GM19193 (cell line): ENCODE results near the gene KLHL1.

Experiments
- POLR2A ChIP-seq: IDR thresholded peaks from 4 replicates; pipeline ENCODE4 v1.6.1; 2011; ENCODE audit not compliant: insufficient read depth, insufficient read length; ENCODE audit errors: extremely low read depth

KLHL1 gene

DNA sequence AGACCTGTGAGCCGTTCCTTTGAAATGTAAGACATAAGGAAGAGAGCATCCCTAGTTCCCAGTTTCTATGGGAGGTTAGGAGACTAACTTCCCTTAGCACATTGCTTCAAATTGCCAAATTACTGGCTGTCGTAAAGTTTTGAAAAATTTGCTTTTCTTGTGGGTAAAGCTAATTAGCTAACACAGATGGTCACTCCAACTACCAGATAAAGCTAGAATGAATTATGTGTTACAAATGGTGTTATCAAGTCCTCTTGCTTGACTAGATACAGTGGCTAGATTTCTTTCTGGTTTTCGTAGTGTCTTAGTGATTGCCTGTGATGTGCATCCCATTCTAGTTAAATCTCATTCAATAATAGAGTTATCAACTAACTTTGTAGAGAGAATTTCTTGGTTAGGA lies 417.3 kb downstream of the KLHL1 start:
- TF ChIP-seq POLR2A, result no peak

DNA sequence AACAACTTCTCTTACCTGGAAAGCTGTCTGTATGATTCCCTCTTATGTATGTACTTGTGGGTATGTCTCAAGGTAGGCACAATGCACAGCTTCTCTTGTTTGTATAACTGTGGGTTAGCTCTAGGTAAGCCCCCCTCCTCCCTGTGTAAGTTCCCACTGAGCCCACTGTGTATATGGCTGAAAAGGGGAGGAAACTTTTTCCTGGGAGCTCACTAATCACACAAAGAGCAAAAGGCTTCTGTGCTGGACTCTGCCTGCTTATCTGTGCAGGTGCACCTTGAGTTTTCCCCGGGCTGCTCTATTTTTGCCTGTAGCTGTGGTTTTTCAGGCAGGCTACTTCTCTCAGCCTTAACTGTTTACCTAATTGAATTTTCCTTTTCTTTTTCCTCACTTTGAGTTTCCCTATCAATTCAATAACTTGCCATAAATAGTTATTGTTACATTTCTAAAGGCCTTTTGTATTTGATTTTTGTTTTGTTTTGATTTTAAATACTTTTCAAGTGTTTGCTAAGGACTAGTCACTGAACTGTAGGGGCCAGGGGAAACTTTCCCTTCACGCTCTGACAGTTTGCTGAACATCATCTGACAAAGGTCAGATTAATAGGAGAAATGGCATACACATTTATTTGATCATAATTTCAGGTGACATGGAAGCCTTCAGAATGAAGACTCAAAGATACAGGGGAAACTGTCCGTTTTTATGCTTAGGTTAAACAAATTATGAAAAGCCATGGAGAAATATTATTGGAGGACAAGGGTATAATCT lies 424.1 kb downstream of the KLHL1 start:
- TF ChIP-seq POLR2A, result no peak

DNA sequence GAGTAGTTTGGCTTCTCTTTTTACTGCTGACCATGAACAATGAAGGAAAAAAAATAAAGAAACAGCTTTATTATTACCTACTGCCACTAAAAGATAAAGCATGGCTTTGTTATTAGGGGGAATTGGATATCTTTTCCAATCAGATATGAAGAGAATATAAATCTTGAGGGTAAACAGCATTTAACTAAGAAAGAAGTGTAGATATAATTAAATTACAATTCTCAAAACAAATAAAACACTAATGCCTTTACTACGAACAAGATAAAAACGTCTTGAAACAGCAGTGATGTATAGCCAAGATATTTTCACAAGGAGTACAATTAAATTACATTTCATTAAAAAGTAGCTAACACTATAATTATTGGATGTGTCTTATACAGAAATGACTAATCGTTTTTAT lies 426.5 kb downstream of the KLHL1 start:
- no peak for TF ChIP-seq POLR2A

DNA sequence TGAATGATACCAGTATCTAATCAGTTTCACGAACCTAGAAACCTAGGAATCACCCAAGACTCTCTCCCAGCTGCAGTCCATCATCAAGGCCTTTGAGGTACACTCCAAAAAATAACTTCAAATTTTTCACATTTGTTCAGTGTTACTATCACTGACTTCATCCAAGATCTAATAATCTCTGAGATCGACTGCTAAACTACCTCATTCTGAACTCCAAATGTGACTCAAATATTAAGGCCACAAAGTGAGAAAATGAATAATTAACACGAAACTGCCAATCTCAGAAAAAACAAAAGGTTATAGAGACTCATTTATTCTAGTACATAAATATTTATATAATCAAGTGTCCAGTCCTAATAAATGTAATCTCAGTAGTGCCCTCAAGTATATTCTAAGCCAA lies 430.9 kb downstream of the KLHL1 start:
- no peak for TF ChIP-seq POLR2A

DNA sequence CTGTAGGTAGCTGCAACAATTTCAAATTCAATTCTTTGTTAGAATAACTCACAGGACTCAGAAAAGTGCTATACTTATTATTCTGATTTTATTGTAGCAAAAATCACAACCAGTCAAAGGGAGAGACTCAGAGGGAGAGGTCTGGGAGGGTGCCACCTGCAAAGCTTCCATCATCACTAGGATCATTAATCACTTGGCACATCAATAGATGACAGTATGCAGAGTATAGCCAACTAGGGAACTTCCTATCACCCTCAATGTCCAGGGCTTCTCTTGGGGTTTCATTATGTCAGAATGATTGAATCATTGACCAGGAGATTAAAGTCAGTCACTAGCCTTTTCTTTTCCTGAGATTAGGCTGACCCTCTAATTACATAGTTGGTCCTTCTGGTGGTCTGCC lies 432.0 kb downstream of the KLHL1 start:
- no peak for TF ChIP-seq POLR2A

DNA sequence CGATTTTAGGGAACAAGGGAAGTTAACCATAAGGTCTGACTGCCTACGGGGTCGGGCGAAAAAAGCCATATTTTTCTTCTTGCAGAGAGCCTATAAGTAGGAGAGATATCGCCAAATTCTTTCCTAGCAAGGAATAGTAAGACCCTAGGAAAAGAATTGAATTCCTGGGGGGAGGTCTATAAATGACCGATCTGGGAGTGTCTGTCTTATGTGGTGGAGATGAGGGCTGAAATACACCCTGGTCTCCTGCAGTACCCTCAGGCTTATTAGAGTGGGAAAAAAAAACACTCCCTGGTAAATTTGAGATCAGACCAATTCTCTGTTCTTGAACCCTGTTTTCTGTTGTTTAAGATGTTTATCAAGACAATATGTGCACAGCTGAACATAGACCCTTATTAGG lies 448.1 kb downstream of the KLHL1 start:
- TF ChIP-seq POLR2A, result no peak

DNA sequence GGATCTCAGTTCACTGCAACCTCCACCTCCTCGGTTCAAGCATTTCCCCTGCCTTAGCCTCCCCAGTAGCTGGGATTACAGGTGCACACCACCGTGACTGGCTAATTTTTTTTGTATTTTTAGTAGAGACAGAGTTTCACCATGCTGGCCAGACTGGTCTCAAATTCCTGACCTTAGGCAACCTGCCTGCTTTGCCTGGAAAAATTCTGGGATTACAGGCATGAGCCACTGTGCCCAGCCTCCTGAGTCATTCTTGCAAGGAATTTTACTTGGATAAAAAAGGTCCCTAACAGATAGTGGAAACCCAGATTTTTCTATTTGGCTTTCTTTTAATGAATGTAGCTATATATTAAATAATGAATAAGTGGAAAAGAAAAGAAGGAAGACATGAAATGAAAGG lies 450.6 kb downstream of the KLHL1 start:
- no peak for TF ChIP-seq POLR2A

DNA sequence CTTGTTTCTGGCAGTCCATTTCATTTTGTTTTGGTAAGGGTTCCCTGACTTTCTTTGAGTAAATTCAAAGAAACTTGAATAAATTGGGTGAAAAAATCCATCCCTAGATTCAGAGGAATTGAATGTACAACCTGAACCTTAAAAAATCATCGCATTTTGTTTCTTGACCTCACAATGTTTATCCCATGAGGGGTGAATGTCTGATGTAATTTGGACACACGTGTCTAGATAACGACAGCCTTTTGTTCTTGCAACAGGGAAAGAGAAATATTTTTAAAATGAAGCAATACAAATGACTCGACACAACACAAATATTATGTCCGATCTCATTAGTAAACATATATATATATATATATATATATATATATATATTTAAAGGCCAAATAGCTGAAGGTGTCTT lies 453.9 kb downstream of the KLHL1 start:
- TF ChIP-seq POLR2A, result no peak
